LoVo (cell line): ENCODE measurements around the gene SLC25A18.

Experiments
- DNase-seq: peaks from one replicate; pipeline ENCODE4 v3.0.0-alpha.2; 2016; ENCODE audit warnings: low spot score

The SLC25A18 gene

DNA sequence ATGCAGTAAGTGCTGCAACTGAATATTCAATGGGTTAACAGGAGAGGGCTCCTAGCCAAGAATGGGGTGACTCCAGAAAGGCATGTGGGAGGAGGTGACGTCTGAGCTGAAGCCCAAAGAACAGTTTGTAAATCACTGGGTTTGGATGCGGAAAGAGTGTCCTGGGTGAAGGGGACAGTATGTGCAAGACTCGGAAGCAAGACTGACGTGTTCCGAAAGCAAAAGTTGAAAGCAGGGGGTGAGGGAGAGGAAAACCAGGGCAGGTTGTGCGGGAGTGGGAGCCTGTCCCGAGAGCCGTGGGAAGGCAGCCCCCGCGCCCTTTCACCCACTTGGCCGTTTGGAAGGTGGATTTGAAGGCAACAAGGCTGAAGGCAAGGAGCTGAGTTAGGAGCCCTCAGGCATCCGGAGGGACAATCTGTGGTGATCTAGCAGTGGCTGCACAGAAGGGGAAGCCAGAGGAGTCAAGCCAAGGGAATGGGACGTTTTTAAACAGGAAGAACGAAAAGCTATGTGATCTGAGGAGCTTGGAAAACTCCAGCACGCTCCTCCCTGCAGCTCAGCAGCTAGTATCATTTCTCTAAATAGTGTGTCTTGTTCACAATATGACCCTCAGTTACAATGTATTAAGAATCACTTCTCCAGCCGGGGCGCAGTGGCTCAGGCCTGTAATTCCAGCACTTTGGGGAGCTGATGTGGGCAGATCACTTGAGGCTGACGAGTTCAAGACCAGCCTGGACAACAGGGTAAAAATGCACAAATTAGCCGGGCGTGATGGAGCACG lies 7.7 kb downstream of the SLC25A18 start:
- no peak for DNase-seq

DNA sequence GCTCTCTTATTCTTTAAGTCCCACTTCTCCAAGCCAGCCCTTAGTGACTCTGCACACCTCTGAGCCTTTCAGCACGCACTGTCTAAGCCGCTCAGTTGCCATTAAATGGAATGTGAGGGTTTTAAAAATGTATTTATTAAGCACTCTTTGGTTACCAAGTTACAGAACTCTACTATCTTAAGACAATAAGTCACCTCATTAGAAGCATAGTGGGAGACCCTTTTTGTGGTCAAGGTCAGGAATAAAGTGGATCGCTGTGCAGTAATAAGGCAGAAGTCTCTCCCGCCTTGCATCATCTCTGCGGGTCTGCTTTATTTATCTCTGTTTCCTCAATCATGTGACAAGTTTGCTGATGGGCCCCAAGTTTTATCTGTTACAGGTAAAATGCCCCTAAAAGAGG lies 11.9 kb downstream of the SLC25A18 start:
- no peak for DNase-seq

DNA sequence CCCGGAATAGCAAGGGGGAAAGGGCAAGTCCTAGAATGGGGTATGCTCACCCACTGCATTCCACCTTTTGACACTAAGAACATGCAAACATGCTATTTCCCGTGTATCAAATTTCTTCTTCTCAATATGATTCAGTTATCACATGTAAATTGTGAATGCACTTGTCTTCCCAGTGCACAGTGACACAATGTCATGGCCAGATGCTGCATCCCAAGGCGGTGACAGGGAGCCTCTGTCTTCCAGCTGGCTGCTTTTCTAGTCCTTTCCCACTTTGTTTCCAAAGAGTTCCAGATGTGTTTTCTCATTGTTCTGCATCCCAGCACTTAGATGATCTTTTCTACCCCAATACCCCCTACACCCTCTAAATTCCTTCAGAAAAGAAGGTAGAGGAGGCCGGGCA lies 12.4 kb downstream of the SLC25A18 start:
- no peak for DNase-seq

DNA sequence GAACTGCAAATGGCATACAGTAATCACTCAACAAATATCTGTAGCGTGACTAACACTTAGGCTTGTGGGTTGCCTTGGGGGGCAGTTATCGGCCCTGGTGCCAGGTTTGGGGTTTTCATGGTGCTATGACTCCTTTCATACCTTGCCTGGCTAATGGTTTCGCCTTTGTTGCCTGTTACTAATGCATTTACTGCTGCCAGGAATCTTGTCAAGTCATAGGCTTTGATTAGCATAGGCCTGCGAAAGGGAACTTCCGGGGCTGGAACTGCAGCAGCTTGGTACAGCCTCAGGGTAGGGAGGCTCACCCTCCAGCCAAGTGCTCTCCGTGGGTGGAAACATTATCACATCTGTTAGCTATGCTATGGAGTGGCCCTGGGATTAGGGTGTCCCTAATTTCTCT lies 13.2 kb downstream of the SLC25A18 start:
- no peak for DNase-seq

DNA sequence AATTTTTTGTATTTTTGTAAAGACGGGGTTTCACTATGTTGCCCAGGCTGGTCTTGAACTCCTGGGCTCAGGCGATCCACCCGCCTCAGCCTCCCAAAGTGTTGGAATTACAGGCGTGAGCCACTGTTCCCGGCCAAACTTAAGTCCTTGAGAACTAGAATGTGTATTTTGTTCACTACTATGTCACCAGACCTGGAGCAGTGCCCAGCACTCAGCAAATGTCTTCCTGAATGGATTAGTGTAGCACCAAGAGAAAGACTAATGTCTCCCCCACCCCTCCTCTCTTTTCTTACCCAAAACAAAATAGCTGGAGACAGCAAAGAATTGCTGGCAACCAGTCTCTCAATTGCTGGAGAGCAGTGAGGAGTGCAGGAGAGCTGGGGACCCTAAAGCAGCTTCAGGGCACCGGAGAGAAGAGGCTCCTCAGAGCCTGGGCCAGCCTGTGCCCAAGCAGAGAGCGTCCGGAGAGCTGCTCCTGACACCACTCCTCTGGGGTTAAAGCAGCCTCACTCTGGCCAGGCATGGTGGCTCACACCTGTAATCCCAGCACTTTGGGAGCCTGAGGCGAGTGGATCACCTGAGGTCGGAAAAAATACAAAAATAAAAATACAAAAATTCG lies 14.9 kb downstream of the SLC25A18 start:
- no peak for DNase-seq

DNA sequence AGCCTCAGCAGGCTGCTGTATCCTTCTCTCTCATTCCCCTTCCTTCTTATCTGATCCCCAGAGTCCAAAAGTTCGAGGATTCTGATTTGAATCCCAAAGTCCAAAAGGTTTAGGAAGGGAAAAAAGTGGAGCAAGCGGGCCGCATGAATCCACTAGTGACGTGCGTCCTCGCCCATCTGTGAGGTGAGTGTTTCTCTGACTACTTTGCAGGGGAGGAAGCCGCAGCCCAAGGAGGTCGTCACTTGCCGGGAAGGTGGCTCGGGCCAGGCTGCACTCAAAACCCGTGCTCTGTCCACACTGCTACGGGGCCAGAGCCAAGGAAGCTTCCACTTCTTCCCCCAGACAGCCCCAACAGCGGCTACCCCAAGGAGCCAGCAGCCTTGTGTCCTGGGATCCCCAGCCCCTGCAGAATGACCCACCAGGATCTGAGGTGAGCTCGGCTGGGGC lies 16.3 kb downstream of the SLC25A18 start:
- no peak for DNase-seq

DNA sequence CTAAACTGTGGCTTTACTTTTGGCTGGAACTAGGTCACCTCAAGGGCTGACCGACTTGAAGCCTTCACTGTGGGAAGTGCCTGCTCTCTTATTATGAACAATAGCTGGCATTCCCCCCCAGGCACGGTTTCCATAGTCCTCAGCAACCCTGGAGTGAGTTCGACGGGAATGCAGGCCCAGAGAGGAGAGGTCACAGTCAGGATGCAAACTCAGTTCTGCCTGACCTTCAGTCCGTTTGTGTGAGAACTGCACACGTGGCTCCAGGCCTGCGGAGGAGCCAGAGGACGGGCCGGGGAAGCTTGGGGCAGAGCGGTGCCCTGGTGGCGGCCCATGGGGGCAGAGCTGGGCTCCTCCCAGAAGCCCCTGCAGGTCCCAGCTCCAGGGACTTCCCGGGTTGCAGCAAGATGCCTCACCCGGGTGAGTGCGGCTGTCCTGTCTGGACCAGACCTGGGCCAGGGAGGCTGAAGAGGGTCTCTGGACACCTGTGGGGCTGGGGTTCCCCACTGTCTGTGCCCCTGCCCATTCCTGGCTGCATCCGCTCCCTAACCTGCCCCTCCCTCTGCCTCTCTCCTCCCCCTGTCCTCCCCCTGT lies 17.2 kb downstream of the SLC25A18 start:
- DNase-seq: no peak

DNA sequence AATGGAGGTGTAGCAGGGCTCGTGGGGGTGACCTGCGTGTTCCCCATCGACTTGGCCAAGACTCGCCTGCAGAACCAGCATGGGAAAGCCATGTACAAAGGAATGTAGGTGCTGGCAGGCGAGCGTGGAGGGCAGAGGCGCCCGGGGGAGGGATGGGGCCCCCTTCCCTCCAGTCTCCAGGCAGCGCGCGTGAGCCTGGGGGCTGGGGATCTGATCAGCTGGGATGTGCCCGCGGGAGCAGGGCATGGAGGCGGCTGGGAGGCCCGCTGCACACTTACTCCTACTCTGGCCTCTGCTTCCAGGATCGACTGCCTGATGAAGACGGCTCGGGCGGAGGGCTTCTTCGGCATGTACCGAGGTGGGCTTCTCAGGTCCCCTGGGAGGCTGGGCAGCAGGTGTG lies 17.8 kb downstream of the SLC25A18 start:
- no peak for DNase-seq

DNA sequence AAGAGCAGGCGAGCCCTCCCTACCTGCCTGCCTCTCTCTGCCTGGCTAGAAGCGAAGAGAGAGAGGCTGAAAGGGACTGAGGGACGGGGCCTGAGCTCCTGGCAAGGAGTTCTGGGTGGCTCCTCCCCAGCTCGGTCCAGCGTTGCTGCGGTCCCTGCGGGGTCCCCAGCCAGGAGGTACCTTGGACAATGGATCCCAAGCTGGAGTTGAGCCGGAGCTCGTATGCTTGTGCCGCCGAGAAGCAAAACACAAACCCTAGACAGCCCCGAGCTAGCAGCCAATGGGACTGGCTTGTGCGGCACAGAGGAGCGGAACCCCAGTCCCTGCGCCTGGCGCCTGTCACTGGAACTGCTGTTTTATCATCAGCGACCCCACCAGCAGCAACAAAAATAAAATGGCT lies 18.3 kb downstream of the SLC25A18 start:
- no peak for DNase-seq

DNA sequence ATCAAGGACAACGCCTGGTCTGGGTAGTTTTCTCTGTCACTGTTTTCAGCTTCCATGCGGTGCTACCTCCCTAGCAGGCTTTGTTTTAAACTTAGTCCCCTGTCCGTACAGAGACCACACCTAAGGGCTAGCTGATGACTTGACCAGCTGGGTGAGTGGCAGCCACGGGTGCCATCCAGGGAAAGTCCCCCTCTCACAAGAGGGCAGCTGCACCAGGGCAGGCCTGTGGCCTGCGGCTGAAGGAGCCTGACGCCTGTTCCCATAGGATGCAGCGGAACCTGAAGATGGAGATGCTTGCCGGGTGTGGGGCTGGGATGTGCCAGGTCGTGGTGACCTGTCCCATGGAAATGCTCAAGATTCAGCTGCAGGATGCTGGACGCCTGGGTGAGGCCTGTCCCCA lies 19.9 kb downstream of the SLC25A18 start:
- no peak for DNase-seq

DNA sequence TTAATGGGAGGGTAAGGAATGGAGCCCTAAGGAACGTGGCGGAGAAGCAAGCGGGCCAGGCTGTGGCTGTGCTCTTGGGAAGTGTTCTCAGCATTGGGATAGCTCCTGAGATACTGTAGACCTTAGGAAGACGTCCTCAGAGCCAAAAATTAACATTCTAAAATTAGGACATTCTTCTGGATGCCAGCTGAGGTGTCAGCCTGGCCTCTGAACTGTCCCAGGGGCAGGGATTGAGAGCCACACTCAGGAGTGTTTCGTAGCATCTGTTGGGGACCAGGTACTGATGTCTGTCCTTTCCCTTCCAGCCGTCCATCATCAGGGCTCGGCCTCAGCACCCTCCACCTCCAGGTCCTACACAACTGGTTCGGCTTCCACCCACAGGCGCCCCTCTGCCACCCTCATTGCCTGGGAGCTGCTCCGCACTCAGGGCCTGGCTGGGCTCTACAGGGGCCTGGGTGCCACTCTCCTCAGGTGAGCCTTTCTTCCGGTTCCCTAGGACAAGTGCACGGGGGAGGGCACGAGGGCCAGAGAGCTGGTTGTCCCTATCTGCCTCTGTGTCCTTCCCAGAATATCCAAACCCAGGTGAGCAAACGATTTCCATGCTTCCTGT lies 23.6 kb downstream of the SLC25A18 start:
- DNase-seq: no peak

DNA sequence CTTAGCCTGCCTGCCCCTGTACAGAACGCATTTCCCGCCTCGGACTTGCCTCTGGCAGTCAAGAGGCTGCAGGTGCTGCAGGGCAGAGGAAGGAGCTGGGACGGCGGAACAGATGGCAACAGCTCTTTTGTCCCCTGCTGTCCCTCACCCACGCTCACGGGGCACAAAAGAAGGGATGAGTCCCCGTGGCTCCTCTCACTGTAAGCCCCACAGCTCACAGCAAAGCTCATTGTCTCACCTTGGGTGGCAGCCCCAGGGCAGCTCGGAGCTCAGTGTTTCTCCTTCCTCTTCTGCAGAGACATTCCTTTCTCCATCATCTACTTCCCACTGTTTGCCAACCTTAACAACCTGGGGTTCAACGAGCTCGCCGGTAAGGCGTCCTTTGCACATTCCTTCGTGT lies 24.3 kb downstream of the SLC25A18 start:
- DNase-seq: no peak

DNA sequence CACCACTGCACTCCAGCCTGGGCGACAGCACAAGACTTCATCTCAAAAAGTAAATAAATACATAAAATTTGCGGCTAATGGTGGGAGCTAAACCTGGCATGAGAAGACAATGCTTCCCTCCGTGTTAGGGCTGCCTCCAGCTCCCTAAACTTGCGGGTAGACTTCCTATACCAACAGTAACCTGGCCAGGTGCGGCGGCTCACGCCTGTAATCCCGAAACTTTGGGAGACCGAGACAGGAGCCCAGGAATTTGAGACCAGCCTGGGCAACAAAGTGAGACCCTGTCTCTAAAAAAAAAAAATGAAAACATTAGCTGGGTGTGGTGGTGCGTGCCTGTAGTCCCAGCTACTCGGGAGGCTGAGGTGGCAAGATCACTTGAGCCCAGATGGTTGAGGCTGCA lies 25.3 kb downstream of the SLC25A18 start:
- no peak for DNase-seq

DNA sequence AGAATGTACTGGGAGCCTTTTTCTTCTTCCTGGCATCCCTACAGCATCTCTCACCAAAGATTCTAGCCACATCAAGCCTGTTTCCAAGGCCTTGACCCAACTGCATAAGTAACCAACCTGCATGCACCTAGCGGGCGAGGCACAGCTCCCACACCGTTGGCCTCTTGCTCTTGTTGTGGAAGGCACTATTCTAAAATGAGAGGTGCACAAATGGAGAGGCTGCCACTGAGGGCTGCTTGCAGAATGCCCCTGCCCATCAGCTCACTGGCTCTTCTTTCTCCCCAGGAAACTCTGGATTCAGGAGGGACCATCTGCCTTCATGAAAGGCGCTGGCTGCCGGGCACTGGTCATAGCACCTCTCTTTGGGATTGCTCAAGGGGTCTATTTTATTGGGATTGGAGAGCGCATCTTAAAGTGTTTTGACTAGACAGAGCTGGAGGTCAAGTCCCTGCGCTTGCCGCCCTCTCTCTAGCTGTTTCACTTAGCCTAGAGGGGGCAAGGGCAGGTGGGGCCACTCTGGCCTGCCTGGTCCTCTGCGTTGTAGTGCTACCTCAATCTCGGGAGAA lies 26.6 kb downstream of the SLC25A18 start:
- DNase-seq: no peak

DNA sequence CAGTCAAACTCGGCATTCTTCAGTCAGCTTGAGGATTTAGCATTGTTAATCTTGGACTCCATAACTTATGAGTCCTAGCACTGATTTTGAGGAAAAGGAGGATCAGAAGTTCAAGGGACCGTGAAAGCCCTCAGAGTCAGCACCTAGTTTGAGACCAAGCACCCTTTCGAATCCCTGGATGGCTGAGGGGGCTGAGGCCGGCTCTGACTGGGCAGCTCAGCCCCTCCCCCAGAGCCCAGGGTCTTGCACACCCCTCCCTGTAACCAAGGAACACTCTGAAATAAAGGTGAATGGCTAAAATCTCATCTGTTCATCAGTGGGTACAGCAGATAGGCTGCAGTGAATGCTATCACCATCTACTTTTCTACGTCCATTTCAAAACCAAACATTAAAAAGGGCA lies 27.3 kb downstream of the SLC25A18 start:
- DNase-seq: no peak

DNA sequence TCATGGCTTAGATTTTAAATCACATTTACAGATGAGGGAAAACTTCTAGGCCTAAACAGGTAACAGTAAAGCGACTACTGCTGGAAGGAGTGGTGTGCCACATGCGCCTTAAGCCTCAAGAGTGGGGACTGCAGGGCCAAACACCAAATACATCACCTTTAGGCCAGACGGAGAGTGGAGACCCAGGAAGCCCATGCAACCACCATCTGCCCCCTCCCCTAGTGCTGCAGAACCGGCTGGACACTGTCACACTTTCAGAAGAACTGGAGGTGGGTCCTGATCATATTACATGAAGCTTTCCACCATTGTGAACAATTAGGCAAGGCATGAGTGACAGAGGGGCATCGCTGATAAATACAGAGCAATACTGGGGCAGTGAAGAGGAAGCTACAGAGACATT lies 28.9 kb downstream of the SLC25A18 start:
- no peak for DNase-seq

DNA sequence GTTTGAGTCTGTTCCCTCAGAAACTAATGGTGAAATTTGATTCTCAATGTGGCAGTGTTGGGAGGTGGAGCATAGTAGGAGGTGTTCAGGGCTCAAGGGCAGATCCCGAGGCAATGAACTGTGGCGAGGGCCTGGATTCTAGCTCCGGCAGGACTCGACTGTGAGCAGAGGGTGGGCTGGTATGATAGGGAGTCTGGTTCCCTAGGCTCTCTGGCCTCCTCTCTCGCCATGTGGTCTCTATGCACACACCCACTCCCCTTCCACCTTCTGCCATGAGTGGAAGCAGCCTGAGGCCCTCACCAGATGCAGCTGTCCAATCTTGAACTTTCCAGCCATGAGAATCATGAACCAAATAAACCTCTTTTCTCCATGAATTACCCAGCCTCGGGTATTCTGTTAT lies 32.9 kb downstream of the SLC25A18 start:
- no peak for DNase-seq

DNA sequence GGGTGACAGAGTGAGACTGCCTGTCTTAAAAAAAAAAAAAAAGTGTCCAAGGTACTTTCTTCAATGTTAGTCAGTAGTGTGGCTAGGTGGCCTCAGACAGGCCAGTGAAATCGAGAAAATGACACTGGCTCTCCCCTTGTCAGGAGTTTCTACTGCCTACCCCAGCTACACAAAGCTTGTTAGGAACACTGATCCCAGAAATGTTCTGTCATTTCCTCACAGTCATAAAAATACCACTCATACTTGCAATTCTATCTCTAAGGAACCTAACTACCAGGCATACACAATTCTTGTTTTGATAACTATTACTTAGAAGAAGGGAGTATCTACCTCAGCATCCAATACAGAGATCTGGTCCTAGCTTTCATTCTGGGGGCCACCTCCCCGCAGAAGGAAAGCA lies 33.9 kb downstream of the SLC25A18 start:
- DNase-seq: no peak

DNA sequence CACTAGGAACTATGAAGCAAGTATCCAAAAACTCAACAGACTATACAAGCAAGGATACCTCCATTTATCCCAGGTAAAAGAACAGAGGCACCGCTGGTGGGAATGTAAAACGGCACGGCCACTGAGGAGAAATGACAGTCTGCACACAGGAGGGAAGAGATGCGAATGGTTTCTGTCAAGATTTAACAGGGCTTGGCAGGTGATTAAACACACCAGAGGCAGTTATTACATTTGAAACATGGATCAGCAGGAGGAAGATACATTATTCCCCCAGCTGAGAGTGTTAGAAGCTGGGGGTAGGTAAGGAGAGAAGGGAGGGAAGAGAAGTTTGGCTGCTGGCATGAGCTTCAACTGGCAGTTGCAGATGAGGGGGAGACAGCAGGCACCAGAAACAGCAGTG lies 35.0 kb downstream of the SLC25A18 start:
- DNase-seq: no peak

DNA sequence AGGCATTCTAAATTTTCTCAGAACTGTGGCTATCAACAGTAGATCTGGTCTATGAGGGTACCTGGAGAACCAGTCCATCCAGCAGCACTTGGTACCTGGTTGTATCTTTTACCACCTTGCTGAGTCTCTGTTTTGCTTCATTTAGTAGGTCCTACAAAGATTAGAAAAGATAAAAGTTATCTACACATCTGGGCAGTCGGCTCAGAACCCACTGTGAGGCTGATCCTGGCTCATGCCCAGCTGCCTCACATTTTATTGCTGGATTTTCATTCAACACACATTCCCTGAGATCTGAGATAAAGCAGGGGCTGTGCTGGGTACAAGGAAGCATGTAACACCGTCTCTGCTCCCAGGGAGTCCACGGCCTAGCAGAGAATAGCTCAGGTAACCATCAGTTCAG lies 37.7 kb downstream of the SLC25A18 start:
- no peak for DNase-seq

DNA sequence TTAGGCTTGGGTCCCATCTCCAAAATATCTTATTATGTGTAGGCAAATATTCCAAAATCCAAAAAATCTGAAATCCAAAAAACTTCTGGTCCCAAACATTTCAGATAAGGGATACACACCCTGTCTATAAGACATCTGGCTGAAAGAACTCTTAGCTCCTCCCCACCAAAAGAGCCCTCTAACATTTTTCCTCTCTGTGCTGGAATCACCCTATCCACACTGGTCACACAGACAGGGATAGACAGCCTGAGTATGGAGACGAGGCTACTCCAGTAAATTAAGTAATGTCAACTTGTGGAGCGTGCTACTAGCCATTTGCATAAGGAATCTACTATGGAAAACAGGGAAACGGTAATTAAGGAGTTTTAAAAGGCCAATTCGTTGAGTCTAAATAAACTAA lies 40.4 kb downstream of the SLC25A18 start:
- DNase-seq: no peak

DNA sequence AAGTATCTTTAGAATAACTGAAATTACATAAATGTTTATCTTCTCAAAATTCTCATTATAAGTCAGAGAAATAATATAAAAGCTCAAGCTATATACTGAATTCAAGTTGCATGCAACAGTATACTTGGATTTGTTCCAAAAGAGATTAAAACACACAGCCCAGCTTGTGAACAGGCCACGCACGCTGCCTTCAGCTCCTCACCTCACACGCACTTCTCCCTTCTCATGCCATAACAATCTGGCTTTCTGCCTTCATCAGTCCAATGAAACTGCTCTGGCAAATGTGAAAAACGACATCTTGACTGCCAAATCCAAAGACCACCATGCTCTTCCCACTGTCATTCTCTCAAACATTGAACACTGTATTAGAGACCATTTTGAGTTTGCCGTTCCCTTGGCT lies 43.2 kb downstream of the SLC25A18 start:
- DNase-seq: no peak
